Measurements from ENCODE around the gene C20orf141. TPM values are rescaled to one million over a fixed set of nuclear protein-coding genes. Genes with fewer than 3 reads are reported as not detected.
A peak's percentile ranks its signal among the peaks of the same experiment; 100 is the strongest.

C20orf141 gene
- total RNA-seq, 1 donor from 2014 or later = not detected

- Mint-ChIP-seq H3K9me3 (ENCODE audit: low read depth) (peaks cover 13% of the 10 kb centered on the region), H3K27me3 (ENCODE audit: low read depth) (no peaks in the 10 kb centered on the region), H3K4me1 (ENCODE audit: low read depth) (peaks cover 38% of the 10 kb centered on the region), H3K4me3 (ENCODE audit: unreplicated experiment) (no peak overlapping the region), H3K36me3 (ENCODE audit: low read depth) (peaks cover 9% of the 10 kb centered on the region), H3K27ac (ENCODE audit: unreplicated experiment) (no peak overlapping the region)
- no peak for DNase-seq (ENCODE audit: low spot score)
- no peak for TF ChIP-seq CTCF (IDR thresholded peaks at IDR 0.05)
Measured at GRCh38 chr20:2816583-2817340, 2.0 kb downstream of the C20orf141 start.

DNA sequence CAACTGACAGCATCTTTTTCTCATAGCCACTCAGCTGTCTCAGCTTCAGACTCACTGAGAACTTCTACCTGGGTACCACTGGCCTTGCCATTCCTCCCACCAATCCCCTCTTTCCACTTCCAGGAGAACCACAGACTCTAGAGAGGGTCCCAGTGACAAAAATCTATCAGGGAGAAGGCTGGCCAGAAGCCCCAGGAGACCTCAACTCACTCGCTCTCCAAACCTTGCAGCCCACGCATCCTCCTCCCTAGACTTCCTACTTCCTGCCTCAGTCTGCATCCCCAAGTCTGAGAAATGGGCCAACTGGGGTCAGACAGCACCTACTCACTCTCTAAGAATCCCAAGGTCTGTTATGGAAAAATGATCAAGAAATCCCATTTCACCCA, 2.5 kb downstream of the C20orf141 start:
- peaks cover 38% of the 10 kb centered on the region for H3K4me1 Mint-ChIP-seq (ENCODE audit: low read depth)

GRCh38 chr20:2817891-2818595, 3.3 kb downstream of the C20orf141 start:
- no peaks in the 10 kb centered on the region for H3K27me3 Mint-ChIP-seq (ENCODE audit: low read depth)
- no peak overlapping the region for H3K4me3 Mint-ChIP-seq (ENCODE audit: unreplicated experiment)
- no peak for DNase-seq (ENCODE audit: low spot score)

More for the DNA sequence above, 2.5 kb downstream of the C20orf141 start:
- H3K4me3 Mint-ChIP-seq (ENCODE audit: unreplicated experiment) = no peak overlapping the region
- no peak for TF ChIP-seq CTCF (IDR thresholded peaks at IDR 0.05)
- peaks cover 8% of the 10 kb centered on the region for H3K9me3 Mint-ChIP-seq (ENCODE audit: low read depth)
- no peak for DNase-seq (ENCODE audit: low spot score)
- H3K36me3 Mint-ChIP-seq (ENCODE audit: low read depth) = peaks cover 4% of the 10 kb centered on the region
- no peak overlapping the region for H3K27ac Mint-ChIP-seq (ENCODE audit: unreplicated experiment)
- no peaks in the 10 kb centered on the region for H3K27me3 Mint-ChIP-seq (ENCODE audit: low read depth)

DNA sequence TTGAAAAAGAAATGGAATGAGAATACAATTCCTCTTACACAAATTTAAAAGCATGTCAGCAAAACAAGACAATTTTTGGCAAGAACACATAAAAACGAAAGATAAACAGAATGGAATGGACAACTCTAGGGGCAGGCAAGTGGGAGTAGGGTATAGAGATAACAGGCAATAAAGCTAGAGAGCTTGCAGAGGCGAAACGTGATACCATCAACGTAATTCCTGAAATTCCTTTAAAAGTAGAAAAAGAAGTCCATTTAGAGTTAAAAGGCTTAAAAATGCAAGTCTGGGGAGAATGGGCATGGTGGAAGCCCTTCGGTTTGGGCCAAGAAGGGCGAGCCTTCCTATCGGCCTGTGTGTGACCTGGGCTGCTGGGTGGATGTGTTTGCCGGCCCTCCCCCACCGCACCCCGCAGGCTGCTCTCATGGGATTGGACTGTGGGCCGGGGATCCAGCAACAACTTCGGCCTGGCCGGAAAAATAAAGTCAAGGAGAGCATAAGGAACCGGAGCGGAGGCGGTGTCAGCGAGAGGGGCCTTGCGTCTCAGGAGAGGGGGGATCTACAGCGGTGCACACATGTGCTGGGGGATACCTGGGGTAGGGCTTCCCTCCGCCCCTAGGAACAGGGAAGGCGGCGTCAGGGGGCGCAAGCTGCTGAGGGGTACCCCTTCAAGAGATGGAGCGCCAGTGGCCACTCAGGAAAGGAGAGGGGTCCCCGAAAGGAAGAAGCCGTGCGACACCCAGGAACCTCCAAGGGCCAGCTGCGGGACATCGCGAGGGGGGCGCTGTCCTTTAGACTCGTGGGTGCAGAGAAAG, 5.5 kb downstream of the C20orf141 start:
- H3K36me3 Mint-ChIP-seq (ENCODE audit: low read depth) = no peaks in the 10 kb centered on the region
- H3K27me3 Mint-ChIP-seq (ENCODE audit: low read depth) = no peaks in the 10 kb centered on the region
- DNase-seq (ENCODE audit: low spot score) = no peak
- no peak for TF ChIP-seq CTCF (IDR thresholded peaks at IDR 0.05)
- peaks cover 25% of the 10 kb centered on the region for H3K4me1 Mint-ChIP-seq (ENCODE audit: low read depth)
- no peaks in the 10 kb centered on the region for H3K9me3 Mint-ChIP-seq (ENCODE audit: low read depth)
- H3K27ac Mint-ChIP-seq (ENCODE audit: unreplicated experiment) = peak overlapping the region; percentile 72
- H3K4me3 Mint-ChIP-seq (ENCODE audit: unreplicated experiment) = peak overlapping the region; percentile 21

More at GRCh38 chr20:2817891-2818595, 3.3 kb downstream of the C20orf141 start:
- peaks cover 4% of the 10 kb centered on the region for H3K9me3 Mint-ChIP-seq (ENCODE audit: low read depth)
- peaks cover 38% of the 10 kb centered on the region for H3K4me1 Mint-ChIP-seq (ENCODE audit: low read depth)
- H3K27ac Mint-ChIP-seq (ENCODE audit: unreplicated experiment) = no peak overlapping the region
- no peak for TF ChIP-seq CTCF (IDR thresholded peaks at IDR 0.05)
- peaks cover 2% of the 10 kb centered on the region for H3K36me3 Mint-ChIP-seq (ENCODE audit: low read depth)
